ENCODE results near the gene SCEL. TPM values are rescaled to one million over a fixed set of nuclear protein-coding genes. Genes with fewer than 3 reads are reported as not detected.
"Not testable (repeated sequence)": the region's sequence is repeated elsewhere in the genome, so short reads cannot be mapped to it uniquely, and the experiment has no call there.

SCEL gene
- total and polyA plus RNA-seq, 12 donors = 0.07 to 0.11 TPM; not detected in 10

- Histone ChIP-seq H3K27ac (no peak overlapping the region), H3K9me3 (peaks cover 0 to 19% (median 0%) of the 10 kb centered on the region in 11 donors), H3K36me3 (no peaks in the 10 kb centered on the region), H3K4me1 (no peaks in the 10 kb centered on the region), H3K4me3 (no peak overlapping the region), H3K27me3 (peaks cover 0 to 5% (median 0%) of the 10 kb centered on the region in 7 donors)
- intact Hi-C loops (cut with DNase I) = no loop called here
- ATAC-seq (no peak), DNase-seq (no peak)
- TF ChIP-seq, protein P1, sequence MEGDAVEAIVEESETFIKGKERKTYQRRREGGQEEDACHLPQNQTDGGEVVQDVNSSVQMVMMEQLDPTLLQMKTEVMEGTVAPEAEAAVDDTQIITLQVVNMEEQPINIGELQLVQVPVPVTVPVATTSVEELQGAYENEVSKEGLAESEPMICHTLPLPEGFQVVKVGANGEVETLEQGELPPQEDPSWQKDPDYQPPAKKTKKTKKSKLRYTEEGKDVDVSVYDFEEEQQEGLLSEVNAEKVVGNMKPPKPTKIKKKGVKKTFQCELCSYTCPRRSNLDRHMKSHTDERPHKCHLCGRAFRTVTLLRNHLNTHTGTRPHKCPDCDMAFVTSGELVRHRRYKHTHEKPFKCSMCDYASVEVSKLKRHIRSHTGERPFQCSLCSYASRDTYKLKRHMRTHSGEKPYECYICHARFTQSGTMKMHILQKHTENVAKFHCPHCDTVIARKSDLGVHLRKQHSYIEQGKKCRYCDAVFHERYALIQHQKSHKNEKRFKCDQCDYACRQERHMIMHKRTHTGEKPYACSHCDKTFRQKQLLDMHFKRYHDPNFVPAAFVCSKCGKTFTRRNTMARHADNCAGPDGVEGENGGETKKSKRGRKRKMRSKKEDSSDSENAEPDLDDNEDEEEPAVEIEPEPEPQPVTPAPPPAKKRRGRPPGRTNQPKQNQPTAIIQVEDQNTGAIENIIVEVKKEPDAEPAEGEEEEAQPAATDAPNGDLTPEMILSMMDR (IDR thresholded peaks at IDR 0.05) = no peak
Observed at GRCh38 chr13:77650409-77650808, 114.9 kb downstream of the SCEL start.

GRCh38 chr13:77653301-77653700 lies 117.8 kb downstream of the SCEL start:
- intact Hi-C loops (cut with DNase I) = no loop called here

GRCh38 chr13:77660016-77660415 lies 124.5 kb downstream of the SCEL start:
- H3K4me3 ChIP-seq; H3K27ac ChIP-seq; DNase-seq; ATAC-seq; H3K4me1 ChIP-seq; intact Hi-C loops (cut with DNase I); H3K36me3 ChIP-seq; H3K27me3 ChIP-seq: not testable (repeated sequence)
- 89 to 92% methylated on average over 23 of the region's 23 CpGs for WGBS, 2 donors
- H3K9me3 ChIP-seq = peaks cover 0 to 12% (median 0%) of the 10 kb centered on the region in 11 donors

More at GRCh38 chr13:77653301-77653700, 117.8 kb downstream of the SCEL start:
- Histone ChIP-seq H3K27me3 (peaks cover 0 to 5% (median 0%) of the 10 kb centered on the region in 7 donors), H3K4me1 (no peaks in the 10 kb centered on the region), H3K4me3 (no peak overlapping the region), H3K36me3 (no peaks in the 10 kb centered on the region), H3K9me3 (peaks cover 0 to 31% (median 2%) of the 10 kb centered on the region in 11 donors), H3K27ac (no peak overlapping the region)
- 81 to 88% methylated on average over 2 of the region's 2 CpGs for WGBS, 2 donors
- no peak for ATAC-seq
- TF ChIP-seq, protein P1 (IDR thresholded peaks at IDR 0.05) = no peak
- DNase-seq = no peak

DNA sequence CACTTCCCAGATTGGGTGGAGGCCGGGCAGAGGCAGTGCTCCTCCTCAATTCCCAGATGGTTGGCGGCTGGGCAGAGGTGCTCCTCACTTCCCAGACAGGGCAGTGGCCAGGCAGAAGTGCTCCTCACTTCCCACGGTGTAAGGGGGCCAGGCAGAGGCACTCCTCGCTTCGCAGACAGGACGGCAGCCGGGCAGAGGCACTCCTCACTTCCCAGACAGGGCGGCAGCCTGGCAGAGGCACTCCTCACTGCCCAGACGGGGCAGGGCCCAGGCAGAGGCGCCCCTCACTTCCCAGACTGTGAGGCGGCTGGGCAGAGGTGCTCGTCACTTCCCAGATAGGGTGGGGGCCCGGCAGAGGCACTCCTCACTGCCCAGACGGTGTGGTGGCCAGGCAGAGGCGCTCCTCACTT lies 125.3 kb downstream of the SCEL start:
- peaks cover 0 to 8% (median 0%) of the 10 kb centered on the region in 11 donors for H3K9me3 ChIP-seq
- no peak overlapping the region for H3K27ac ChIP-seq
- 81 to 87% methylated on average over 15 of the region's 15 CpGs for WGBS, 2 donors
- H3K27me3 ChIP-seq = no peaks in the 10 kb centered on the region
- TF ChIP-seq, protein P1 (IDR thresholded peaks at IDR 0.05) = no peak
- ATAC-seq (no peak), DNase-seq (no peak)
- H3K4me3 ChIP-seq = no peak overlapping the region
- intact Hi-C loops (cut with DNase I) = no loop called here
- no peaks in the 10 kb centered on the region for H3K36me3 ChIP-seq
- H3K4me1 ChIP-seq = no peaks in the 10 kb centered on the region

DNA sequence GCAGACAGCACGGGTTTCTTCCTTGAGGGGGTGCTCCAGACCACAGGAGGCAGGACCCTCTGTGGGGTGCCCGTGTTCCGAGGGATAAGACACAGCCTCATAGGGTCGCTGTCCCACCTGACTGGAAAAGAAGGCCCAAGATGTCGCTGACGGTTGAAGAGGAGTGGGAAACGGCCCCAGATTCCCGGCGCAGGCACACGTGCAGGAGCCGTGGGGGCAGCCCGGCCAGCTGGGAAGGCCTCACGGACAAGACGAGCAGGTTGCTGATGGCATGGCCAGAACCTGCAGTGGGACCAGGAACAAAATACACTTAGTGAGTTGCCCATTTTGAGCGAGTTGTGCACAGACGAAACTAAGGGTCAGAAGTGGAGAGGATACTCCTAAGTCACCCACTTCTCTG lies 126.8 kb downstream of the SCEL start:
- H3K9me3 ChIP-seq; H3K4me1 ChIP-seq; ATAC-seq; intact Hi-C loops (cut with DNase I); H3K4me3 ChIP-seq; H3K36me3 ChIP-seq; H3K27ac ChIP-seq; H3K27me3 ChIP-seq; DNase-seq: not testable (repeated sequence)
- 91% methylated on average over 16 of the region's 16 CpGs for WGBS, 2 donors

- DNase-seq; ATAC-seq; H3K36me3 ChIP-seq; H3K9me3 ChIP-seq; H3K4me1 ChIP-seq; intact Hi-C loops (cut with DNase I); H3K27ac ChIP-seq; H3K27me3 ChIP-seq; H3K4me3 ChIP-seq: not testable (repeated sequence)
- WGBS, 2 donors = 90 to 94% methylated on average over 10 to 14 of the region's 15 CpGs
Observed at GRCh38 chr13:77662831-77663230, 127.3 kb downstream of the SCEL start.

Data from heart right ventricle (tissue), 16 donors.